NCI-H128 (cell line): ENCODE data around the gene PDIA3.
"Not testable (repeated sequence)": the region's sequence is repeated elsewhere in the genome, so short reads cannot be mapped to it uniquely, and the experiment has no call there.

Experiments used
- DNase-seq: peaks from one replicate; lab custom pipeline; 2025; ENCODE audit not compliant: unreplicated experiment; lab: John Stamatoyannopoulos, UW

Gene PDIA3

DNA sequence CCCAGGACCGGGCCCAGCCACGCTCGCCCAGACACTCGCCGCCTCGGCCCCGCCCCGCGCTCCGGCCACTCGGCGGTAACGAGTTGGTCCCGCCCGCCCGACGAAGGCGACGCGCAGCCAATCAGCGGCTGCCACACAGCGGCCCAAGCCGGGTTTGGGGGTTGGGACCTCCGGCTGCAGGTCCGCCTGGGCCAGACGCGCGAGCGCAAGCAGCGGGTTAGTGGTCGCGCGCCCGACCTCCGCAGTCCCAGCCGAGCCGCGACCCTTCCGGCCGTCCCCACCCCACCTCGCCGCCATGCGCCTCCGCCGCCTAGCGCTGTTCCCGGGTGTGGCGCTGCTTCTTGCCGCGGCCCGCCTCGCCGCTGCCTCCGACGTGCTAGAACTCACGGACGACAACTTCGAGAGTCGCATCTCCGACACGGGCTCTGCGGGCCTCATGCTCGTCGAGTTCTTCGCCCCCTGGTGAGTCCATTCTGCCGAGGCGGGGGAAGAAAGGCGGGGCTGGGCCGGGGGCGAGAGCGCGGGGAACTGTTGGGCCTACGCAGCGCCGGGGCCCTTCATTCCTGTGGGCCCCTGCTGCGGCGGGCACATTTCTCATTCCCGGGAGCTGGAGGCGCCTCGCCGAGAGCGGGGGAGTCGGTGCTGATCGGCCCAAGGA, at the start of gene PDIA3:
TSS of gene PDIA3 (plus strand) at position 194 of the 658 bp plus-strand sequence. CDS start at position 296, 102 bp downstream.
- peak; percentile 38 for DNase-seq

DNA sequence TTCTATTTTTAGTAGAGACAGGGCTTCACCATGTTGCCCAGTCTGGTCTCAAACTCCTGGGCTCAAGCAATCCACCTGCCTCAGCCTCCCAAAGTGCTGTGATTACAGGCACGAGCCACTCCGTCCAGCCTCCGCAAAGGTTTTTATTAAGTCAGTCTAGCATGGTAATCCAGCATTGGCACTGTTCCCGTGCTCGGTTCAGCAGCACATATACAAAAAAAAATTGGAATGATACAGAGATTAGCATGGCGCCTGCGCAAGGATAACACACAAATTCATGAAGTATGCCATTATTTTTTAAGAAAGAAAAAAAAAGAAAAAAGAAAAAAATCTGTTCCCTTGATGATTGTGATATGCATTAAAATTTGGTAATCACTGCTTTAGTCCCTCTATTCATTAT, 44.1 kb upstream of the PDIA3 start:
- DNase-seq = no peak

DNA sequence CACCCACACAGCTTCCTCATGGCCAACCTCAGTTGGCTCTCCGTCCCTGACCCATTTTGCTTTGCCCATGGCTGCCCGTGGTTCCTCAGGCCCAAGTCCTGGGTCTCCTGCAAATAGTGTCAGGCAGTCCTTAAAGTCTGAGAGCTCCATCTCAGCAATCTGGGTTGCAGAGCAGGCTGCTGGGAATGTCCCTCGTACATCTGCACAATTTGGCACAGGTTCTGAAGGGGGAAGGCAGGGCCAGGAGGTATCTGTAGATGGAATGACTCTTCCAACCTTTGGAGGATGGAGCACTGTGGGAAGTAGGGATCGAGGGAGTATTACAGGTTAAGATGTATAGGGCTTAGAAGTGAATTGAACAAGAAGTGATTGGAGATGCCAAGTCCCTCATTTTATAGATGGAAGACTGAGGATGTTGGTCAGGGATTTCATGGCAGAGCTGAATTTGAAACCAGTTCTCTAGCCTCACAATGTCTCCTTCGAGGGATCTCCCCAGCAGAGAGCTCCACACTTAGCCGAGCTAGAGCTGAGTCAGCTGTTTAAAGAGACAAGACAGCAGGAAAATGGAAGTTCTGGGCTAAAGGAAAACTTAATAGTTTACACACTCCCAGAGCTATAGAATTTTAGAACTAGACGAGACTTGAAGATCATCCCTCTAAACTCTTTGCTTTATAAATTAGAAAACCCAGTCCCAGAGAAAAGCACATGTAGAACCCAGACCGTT, 43.4 kb upstream of the PDIA3 start:
- DNase-seq = no peak

GRCh38 chr15:43710431-43711131, 35.7 kb upstream of the PDIA3 start:
- DNase-seq = not testable (repeated sequence)

DNA sequence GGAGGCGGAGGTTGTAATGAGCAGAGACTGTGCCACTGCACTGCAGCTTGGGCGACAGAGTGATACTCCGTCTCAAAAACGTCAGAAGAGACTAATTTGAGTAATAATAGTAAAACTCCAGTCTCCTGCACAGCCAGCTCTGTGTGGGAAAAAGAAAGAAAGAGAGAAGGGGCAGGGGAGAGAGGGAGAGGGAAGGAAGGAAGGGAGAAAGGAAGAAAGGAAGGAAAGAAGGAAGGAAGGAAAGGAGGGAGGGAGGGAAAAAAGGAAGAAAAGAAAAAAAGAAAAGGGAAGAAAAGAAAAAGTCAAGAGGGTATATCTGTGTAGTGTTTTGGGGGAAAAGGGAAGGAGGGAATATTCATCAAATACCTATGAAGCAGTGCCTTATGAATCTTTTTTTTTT, 23.1 kb upstream of the PDIA3 start:
- no peak for DNase-seq

DNA sequence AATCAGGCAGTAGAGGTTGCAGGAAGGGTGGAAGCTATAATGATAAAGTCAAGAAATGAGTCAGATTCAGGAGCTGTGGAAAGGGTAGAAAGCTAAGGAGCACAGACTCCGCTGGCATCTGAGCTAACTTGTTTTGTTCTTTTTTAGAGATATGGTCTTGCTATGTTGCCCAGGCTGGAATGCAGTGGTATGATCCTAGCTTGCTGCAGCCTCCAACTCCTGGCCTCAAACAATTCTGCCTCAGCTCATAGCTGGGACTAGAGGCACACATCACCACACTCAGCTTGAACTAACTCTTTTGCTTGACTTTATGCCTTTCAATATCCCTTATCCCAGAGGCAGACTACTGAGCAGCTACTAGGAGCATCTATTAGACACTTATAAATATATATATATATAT, 19.9 kb upstream of the PDIA3 start:
- DNase-seq = not testable (repeated sequence)

DNA sequence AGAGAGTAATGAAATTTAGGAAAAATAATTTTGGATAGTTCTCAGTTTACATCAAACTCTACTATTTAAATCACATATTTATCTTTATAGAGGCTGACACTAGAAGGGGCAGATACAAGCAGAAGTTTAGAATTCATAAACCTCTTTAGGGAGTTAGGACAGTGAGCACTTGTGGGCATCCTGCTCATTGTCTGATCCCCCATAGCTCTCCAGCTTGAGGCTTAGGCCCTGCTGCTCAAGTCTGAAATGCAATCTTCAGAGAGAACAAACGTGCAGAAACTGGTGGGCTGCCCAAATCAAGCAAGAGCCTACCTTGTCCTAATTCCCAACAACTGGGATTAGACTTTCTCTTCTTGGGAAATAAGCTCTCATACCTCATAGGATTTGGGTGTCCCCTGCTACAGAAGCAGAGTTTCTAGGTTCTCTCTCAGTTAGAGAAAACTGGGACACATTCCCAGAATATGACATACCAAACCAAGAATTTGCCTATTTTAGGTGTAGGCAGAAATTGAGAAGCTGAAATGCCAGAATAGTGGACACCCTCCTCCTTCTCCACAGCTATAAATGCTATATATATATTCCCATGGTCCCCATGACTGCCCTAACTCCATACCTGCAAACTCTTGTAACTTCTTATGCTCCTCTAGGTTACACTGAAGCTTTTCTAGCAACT, 18.0 kb upstream of the PDIA3 start:
- not testable (repeated sequence) for DNase-seq

DNA sequence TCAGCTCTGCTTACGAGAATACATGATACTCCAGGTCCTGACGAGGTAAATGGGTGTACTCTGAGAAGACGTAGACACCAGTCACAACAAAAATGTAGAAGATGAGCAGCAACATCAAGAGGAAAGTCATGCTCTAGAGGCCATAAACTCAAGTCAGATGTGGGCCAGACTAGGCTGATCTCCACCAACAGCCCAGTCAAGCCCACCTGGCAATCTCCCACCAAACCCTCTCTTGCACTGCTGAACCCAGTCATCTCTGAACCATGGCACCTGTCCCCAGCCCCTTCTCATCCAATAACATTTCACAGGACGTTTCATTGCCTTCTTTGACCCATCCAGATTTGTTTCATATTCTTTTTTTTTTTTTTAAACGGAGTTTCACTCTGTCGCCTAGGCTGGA, 10.8 kb upstream of the PDIA3 start:
- DNase-seq = no peak

GRCh38 chr15:43746903-43747309, 668 bp downstream of the PDIA3 start:
- not testable (repeated sequence) for DNase-seq

- DNase-seq = no peak
Observed at GRCh38 chr15:43748376-43748775, 2.1 kb downstream of the PDIA3 start.

DNA sequence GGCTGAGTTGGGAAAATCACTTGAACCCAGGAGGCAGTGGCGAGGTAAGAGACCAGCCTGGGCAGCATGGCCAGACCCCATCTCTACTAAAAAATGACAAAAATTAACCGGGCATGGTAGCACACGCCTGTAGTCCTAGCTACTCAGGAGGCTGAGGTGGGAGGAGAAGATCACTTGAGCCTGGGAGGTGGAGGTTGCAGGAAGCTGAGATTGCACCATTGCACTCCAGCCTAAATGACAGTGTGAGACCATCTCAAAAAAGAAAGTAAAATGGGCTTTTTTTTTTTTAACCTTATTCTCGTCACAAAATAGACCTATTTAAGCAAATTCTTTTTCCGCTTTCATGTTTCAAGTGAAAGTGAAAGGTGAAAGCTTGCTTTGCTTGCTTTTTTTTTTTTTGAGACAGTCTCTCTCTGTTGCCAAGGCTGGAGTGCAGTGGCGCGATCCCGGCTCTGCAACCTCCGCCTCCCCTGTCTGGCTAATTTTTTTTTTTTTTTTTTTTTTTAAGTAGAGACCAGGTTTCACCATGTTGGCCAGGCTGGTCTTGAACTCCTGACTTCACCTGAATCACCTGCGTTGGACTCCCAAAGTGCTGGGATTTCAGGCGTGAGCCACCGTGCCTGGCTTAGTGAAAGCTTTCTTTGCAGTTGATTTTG, 3.6 kb downstream of the PDIA3 start:
- no peak for DNase-seq

DNA sequence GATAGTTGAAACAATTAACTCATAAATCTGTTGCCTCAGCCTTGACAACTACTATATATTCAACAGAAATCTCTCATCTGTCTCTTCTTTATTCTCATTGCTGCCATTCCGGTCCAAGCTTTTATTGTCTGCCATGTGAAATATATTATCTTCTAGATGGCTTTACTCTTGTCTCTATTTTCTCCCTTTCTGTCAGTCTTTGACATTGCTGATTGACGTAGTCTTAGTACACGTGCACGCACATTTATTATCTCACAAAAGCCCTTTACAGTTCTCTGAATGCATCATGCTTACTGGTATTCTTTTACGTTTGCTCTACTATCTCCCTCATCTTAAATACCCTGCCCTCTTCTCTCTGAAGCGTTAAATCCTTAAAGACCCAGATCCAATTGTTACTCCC, 5.6 kb downstream of the PDIA3 start:
- DNase-seq = no peak

GRCh38 chr15:43762824-43763223, 16.6 kb downstream of the PDIA3 start:
- DNase-seq = no peak

DNA sequence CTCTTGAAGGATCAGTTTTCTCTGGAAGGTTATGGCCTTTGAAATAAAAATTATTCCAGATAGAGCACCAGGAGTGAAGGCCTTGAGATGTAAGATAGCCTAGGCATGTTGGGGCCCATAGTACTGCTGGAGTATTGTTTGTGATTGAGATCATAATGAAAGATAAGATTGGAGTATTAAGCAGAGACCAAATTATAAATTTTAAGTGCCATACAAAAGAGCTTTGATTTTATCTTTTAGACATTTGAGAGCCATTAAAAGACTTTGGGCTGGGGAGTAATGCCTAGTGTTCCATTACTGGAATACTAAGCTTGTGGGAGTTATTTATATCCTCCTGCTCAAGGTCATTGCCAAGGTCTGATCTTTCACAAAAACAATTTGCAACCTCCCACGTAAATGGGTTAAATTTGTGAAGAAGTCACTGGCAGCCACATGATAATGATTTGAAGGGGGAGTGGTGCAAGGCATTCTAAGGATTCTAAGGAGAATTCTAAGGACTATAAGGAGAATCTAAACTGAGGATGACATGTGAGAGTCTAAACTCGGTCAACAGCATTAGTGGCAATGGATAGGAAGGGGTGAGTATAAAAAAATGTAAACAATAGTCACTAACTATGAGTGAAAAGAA, 17.7 kb downstream of the PDIA3 start:
- DNase-seq = no peak

GRCh38 chr15:43769584-43770228, 23.5 kb downstream of the PDIA3 start:
- no peak for DNase-seq

- DNase-seq = no peak
Observed at GRCh38 chr15:43771816-43772215, 25.6 kb downstream of the PDIA3 start.

DNA sequence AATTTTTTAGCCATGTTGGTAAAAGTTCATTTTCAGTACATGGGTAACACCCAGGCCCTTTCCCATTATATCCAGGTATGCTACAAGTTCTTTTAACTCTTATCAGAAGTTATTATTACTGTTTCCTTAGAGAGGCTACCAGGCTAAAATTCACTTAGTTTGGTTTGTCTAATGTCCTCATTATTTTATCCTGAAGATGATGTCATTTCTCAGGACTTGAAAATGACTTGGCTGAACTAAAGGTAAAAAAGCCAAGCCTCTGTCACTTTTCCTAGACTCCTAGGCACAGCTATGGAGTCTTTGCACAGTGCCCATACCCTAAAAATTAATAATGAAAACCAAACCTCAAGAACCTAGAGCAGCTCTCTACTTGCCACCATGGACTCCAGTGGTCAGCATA, 26.4 kb downstream of the PDIA3 start:
- no peak for DNase-seq

DNA sequence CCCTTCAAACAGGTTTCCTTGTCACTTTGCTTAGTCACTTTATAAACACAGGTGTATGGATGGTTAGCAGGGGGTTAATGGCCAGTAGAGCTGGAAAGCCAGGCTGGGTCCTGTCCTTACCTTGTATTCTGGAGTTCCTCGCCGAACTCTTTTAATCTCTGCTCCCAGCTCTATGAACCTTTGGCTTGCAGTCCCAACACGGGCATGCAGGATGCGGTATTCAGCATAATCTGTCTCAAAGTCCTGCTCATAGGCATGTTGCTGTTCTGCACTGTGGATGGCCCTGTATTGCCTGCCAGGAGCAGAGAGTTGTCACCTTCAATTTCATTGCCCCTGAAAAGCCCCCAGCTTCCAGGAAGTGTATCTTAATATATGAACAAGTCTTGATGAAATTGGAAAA, 27.8 kb downstream of the PDIA3 start:
- no peak for DNase-seq

DNA sequence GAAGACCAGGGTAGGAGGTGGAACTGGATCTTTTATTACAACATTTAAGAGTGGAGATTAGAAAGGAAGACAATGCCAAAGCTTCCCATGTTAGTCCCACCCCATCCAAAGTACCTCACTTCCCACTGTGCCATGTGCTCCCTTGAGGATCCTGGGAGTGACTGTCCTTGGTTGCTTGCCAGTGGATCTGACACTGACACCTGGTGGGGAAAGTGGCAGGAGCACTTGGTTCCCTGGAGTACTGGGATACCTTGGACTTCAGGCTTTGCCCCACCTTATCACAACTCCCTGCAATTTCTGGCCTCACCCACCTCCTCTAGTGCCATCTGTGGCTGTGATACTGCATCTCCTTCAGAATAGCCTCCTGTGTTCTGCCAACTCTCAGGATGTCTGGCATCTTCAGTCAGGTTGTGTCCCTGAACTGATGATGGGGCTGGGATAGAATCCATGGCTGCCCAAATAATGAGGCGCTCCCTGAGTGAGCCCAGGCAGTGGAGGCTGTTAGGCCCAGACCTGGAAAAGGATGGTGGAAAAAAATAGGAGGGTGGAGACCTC, 29.2 kb downstream of the PDIA3 start:
- DNase-seq = no peak
